Measurements from ENCODE around the gene HLCS.

The HLCS gene

DNA sequence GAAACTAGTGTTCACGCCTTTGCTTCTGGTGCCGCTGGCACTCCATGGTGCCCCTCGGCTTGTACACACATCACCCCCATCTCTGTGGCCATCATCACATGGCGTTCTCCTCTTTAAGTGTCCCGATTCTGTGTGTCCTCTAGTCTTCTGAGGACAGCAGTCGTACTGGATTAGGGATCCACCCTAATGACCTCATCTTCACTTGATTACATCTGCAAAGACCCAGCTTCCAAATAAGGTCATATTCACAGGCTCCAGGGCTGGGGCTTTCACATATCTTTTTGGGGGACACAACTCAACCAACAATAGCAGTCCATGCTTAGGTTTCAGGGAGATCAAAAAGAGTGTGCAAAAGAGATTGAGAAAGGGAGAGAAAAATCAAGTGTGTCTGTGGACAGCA lies 64.9 kb downstream of the HLCS start:
- Histone ChIP-seq H3K9me3 (ENCODE audit: insufficient read depth, low read length) (no peaks in the 10 kb centered on the region), H3K36me3 (ENCODE audit: low read length) (no peaks in the 10 kb centered on the region), H2AFZ (ENCODE audit: low read depth, low read length, severe bottlenecking) (no peak overlapping the region), H3K4me2 (ENCODE audit: low read depth, low read length, poor library complexity, severe bottlenecking) (no peak overlapping the region), H3K79me2 (ENCODE audit: insufficient read depth, low read length) (no peaks in the 10 kb centered on the region), H4K20me1 (ENCODE audit: low read depth, low read length) (no peaks in the 10 kb centered on the region), H3K27ac (ENCODE audit: low read depth, low read length) (no peak overlapping the region), H3K9me2 (replicated peaks; ENCODE audit: insufficient read depth, low read length) (no peaks in the 10 kb centered on the region), H3K27me3 (ENCODE audit: low read length) (no peaks in the 10 kb centered on the region), H3F3A (ENCODE audit: insufficient read depth) (no peaks in the 10 kb centered on the region), H3K4me3 (ENCODE audit: insufficient read depth, low read length, poor library complexity, severe bottlenecking) (no peak overlapping the region), H3K9ac (ENCODE audit: low read length) (no peak overlapping the region)
- TF ChIP-seq, protein P1, sequence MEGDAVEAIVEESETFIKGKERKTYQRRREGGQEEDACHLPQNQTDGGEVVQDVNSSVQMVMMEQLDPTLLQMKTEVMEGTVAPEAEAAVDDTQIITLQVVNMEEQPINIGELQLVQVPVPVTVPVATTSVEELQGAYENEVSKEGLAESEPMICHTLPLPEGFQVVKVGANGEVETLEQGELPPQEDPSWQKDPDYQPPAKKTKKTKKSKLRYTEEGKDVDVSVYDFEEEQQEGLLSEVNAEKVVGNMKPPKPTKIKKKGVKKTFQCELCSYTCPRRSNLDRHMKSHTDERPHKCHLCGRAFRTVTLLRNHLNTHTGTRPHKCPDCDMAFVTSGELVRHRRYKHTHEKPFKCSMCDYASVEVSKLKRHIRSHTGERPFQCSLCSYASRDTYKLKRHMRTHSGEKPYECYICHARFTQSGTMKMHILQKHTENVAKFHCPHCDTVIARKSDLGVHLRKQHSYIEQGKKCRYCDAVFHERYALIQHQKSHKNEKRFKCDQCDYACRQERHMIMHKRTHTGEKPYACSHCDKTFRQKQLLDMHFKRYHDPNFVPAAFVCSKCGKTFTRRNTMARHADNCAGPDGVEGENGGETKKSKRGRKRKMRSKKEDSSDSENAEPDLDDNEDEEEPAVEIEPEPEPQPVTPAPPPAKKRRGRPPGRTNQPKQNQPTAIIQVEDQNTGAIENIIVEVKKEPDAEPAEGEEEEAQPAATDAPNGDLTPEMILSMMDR (IDR thresholded peaks at IDR 0.05; ENCODE audit: insufficient read depth, low read length, poor library complexity, severe bottlenecking) = no peak
- no peak for TF ChIP-seq EZH2phosphoT487 (conservative IDR thresholded peaks at IDR 0.05; ENCODE audit: low read length)

DNA sequence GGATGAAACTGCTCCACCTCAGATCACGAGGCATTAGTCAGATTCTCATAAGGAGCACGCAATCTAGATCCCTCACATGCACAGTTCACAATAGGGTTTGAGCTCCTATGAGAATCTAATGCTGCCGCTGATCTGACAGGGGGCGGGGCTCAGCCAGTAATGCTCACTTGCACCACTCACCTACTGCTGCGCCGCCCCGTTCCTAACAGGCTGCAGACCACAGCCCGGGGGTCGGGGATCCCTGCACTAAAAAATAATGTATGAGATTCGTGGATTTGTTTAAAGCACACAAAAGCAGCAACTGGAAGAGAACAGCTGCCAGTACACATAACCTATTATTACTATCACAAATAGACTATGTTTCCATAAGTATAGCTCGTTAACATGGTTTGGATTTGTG lies 72.9 kb downstream of the HLCS start:
- Histone ChIP-seq H3K9me2 (replicated peaks; ENCODE audit: insufficient read depth, low read length) (no peaks in the 10 kb centered on the region), H3K9me3 (ENCODE audit: insufficient read depth, low read length) (no peaks in the 10 kb centered on the region), H3K4me3 (ENCODE audit: insufficient read depth, low read length, poor library complexity, severe bottlenecking) (no peak overlapping the region), H3K4me2 (ENCODE audit: low read depth, low read length, poor library complexity, severe bottlenecking) (no peak overlapping the region), H3F3A (ENCODE audit: insufficient read depth) (no peaks in the 10 kb centered on the region), H3K36me3 (ENCODE audit: low read length) (no peaks in the 10 kb centered on the region), H3K79me2 (ENCODE audit: insufficient read depth, low read length) (no peaks in the 10 kb centered on the region), H2AFZ (ENCODE audit: low read depth, low read length, severe bottlenecking) (no peak overlapping the region), H3K9ac (ENCODE audit: low read length) (no peak overlapping the region), H3K27me3 (ENCODE audit: low read length) (no peaks in the 10 kb centered on the region), H4K20me1 (ENCODE audit: low read depth, low read length) (no peaks in the 10 kb centered on the region), H3K27ac (ENCODE audit: low read depth, low read length) (no peak overlapping the region)
- TF ChIP-seq, protein P1 (IDR thresholded peaks at IDR 0.05; ENCODE audit: insufficient read depth, low read length, poor library complexity, severe bottlenecking) = no peak
- no peak for TF ChIP-seq EZH2phosphoT487 (conservative IDR thresholded peaks at IDR 0.05; ENCODE audit: low read length)

DNA sequence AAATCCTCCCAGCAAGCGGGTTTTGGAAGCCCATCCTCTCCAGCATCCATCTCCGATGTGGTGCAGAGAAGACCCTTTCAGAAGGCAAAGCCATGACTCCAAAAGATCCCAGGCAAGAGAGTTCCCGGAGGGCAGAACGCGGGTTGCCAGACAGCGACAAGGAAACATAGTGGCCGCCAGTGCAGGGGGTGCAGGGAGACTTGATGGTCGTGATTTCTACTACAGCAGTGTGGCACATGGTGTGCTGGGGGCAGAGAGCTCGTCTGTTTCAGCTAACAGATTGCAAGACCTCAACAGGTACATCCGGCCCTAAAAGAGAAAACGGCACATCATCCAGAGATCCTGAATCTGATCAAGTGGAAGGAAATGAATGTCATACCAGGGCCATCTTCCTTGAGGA lies 74.3 kb downstream of the HLCS start:
- H3K4me2 ChIP-seq (ENCODE audit: low read depth, low read length, poor library complexity, severe bottlenecking) = no peak overlapping the region
- H3K27ac ChIP-seq (ENCODE audit: low read depth, low read length) = no peak overlapping the region
- no peak overlapping the region for H3K4me3 ChIP-seq (ENCODE audit: insufficient read depth, low read length, poor library complexity, severe bottlenecking)
- H3K36me3 ChIP-seq (ENCODE audit: low read length) = no peaks in the 10 kb centered on the region
- no peaks in the 10 kb centered on the region for H3K27me3 ChIP-seq (ENCODE audit: low read length)
- no peaks in the 10 kb centered on the region for H3K9me2 ChIP-seq (replicated peaks; ENCODE audit: insufficient read depth, low read length)
- no peaks in the 10 kb centered on the region for H4K20me1 ChIP-seq (ENCODE audit: low read depth, low read length)
- no peak overlapping the region for H2AFZ ChIP-seq (ENCODE audit: low read depth, low read length, severe bottlenecking)
- H3K9ac ChIP-seq (ENCODE audit: low read length) = no peak overlapping the region
- H3F3A ChIP-seq (ENCODE audit: insufficient read depth) = no peaks in the 10 kb centered on the region
- H3K79me2 ChIP-seq (ENCODE audit: insufficient read depth, low read length) = no peaks in the 10 kb centered on the region
- no peaks in the 10 kb centered on the region for H3K9me3 ChIP-seq (ENCODE audit: insufficient read depth, low read length)
- TF ChIP-seq, protein P1 (IDR thresholded peaks at IDR 0.05; ENCODE audit: insufficient read depth, low read length, poor library complexity, severe bottlenecking) = no peak
- no peak for TF ChIP-seq EZH2phosphoT487 (conservative IDR thresholded peaks at IDR 0.05; ENCODE audit: low read length)

Measured in SU-DHL-6 (cell line).